HG02870 (cell line): ENCODE measurements around the gene FAM118A.
"Not testable (repeated sequence)": the region's sequence is repeated elsewhere in the genome, so short reads cannot be mapped to it uniquely, and the experiment has no call there.

Source experiments
- ATAC-seq: cut with Tn5 transposase; IDR thresholded peaks from one replicate; pipeline ENCODE4 v1.9.1; 2021; ENCODE audit warnings: mild to moderate bottlenecking, moderate library complexity; ENCODE audit not compliant: unreplicated experiment

FAM118A gene

DNA sequence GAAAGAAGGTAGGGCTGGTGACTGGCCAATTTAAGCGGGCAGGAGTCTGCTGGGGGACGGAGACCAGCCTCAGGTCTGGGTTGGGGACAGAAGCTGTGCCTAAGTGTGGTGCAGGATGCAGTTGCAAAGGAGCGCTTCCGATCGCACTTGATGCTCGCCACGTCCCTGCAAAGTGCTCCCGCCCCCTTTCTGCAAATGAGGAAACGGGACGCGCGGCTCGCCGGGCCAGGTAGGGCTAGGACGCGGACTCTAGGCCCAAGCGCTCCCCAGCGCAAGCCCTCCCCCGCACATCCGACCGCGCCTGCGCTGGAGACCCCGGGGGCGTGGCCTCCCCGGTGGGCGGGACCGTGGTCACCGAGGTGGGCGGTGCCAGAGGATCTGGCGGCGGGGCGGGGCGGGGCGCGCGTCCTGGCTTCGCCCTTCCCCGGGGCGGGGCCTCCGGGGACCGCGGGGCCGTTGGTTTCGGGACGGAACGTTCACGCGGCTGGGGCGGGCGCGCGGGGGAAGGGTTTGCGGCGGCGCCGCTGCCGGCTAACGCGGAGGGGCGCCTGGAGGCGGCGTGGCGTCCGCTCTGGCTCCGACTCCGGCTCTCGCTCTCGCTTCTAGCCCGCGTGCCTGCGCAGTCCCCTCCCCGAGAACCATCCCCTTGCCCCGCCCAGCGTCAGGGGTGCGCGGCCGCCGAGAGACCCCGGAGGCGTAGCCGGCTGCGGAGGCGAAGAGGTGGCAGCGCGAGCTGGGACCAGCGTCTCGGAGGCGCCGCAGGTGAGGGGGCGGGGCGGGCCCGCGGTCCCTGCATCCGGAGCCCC is at the start of gene FAM118A:
TSS of gene FAM118A (plus strand) at position 513 of the 806 bp plus-strand sequence. CDS start 12,446 bp downstream, outside the sequence.
- peak; percentile 73 for ATAC-seq

DNA sequence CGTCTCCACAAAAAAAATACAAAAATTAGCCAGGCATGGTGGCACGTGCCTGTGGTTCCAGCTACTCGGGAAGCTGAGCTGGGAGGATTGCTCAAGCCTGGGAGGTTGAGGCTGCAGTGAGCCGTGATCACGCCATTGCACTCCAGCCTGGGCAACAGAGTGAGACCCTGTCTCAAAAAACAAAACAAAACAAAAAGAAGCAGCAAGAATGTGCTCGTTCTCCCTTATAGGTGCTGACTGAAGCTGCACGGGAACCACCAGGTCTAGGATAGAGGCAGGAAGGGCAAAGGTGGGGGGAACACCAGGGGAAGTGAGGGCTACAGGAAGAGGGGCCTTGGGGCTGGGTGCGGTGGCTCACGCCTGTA is 49.4 kb upstream of the FAM118A start:
- not testable (repeated sequence) for ATAC-seq

DNA sequence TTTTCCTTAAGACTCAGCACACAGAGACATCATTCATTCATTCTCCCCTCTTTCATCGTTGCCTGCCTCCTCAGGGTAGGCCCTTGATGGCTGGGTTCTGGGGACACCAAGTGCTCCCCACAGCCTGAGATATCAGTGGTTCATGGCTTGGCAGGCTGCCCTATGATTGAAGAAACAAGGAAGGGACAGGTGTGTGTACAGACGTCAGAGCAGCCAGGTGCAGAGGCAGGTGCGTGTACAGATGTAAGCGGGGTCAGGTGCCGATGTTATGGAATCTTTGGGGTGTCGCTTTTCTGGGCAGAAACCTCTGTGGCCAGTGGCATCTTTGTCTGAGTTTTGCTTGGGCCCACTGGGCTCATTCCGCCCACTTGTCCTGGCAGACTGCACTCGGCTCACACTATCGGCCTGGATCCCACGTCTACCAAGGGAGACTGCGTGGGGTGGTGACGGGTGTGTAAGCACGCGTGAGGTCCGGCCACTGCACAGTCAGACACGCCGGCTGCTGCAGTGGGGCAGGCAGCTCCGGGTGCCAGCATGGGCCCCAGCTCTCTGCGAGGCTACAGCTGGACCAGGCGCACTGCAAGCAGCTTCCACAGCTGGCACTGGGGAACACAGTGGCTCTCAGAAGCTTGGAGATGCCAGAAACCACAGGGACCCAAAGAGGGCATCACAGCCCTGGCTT is 48.2 kb upstream of the FAM118A start:
- no peak for ATAC-seq

DNA sequence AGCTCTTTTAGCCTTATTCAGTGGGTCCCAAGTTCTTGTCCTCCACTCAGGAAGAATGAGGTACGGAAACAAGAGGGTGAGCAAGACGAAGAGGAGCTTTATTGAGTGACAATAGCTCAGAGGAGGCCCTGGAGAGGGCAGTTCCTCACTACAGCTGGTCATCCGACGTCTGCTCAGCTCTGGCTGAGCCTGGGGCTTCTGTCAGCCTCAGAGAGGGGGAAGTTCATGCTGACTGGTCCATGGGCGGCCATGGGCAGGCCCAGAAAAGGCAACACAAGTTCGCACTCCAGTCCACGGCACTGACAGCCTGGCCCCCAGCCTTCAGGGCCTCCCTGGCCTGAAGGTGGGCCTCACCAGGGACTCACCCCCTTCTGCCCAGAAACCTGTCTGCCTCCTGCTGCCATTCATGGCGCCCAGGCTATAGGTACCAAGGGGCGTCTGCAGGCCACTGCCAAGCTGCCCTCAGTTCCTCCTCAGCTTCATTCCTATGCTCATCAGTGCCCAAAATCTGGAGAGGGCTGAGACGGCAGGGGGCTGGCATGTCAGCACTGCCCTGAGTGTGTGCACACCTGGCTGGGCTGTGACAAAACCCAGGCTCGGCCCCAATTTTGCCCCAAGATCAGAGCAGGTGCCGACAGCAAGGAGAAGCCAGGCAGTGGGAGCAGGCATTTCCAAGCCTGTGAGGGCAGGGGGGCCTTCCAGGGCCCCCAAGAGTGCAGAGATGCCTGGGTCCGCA is 47.4 kb upstream of the FAM118A start:
- ATAC-seq, result no peak

DNA sequence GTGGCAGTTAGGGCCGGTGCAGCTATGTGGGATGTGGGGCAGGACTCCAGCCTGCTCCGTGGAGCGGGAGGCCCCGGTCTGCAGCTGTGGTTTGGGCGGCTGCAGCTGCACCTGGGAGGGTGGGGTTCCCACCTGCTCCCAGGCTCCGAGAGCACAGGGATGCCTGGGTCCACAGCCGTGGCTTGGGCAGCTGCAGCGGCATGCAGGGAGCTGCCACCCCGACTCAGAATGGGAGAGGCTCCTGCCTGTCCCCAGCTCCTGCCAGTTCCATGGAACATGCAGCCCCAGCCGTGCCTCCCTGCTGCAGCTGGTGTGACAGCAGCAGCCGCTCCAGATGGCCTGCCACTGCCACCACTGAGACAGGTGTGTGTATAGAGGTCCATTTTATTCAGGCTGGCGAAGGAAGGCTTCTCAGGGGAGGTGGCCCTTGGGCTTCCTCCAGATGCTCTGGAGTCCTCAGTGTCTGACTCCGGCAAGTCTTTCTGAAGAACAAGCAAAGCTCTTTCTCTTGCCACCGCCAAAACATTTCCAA is 46.7 kb upstream of the FAM118A start:
- peak; percentile 19 for ATAC-seq

DNA sequence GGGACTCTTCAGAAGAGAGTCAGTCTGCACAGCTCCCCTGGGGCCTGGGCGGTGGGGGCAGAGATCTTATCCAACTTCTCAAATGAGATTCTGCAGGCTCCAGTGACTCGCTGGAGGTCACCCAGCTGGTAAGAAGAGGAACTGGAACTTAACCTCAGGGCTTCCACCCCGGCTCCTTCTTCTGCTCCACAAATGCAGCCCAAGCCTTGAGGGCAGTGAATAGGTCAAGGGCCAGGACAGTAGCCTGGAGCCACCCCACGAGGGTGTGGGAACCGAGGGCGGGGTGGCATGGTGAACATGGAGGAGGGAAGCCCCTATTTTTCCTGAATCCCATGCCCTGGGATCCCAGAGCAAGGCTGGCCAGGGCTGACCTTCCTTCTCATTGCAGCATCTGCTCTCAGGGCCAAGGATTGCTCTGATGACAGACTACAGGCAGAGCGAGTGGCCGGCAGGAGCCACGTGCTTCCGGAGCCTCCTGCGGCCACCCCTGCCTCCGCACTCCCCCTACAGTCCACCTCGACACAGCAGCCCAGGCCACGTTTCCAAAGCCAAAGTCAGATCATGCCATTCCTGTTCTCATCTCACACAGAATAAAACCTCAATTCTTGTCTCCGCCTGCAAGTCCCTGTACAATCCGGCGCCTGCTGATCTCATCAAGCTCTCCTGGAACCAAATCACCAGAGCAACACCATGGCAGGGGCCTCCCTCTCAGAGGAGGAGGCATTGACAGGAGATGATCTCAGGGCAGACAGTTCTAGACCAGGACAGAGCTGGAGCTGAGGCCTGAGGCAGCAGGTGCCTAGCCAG is 46.1 kb upstream of the FAM118A start:
- ATAC-seq, result peak; percentile 67

DNA sequence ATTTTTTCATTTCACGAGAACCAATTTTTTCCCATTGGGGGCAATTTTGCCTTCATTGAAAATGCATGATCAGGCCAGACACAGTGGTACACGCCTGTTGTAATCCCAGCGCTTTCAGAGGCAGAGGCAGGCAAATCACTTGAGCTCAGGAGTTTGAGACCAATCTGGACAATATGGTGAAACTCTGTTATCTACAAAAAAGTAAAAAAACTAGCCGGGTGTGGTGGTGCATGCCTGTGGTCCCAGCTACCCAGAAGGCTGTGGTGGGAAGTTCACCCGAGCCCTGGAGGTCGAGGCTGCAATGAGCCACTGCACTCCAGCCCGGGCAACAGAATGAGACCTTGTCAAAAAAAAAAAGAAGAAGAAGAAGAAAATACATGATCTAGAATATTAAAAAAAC is 44.2 kb upstream of the FAM118A start:
- no peak for ATAC-seq

DNA sequence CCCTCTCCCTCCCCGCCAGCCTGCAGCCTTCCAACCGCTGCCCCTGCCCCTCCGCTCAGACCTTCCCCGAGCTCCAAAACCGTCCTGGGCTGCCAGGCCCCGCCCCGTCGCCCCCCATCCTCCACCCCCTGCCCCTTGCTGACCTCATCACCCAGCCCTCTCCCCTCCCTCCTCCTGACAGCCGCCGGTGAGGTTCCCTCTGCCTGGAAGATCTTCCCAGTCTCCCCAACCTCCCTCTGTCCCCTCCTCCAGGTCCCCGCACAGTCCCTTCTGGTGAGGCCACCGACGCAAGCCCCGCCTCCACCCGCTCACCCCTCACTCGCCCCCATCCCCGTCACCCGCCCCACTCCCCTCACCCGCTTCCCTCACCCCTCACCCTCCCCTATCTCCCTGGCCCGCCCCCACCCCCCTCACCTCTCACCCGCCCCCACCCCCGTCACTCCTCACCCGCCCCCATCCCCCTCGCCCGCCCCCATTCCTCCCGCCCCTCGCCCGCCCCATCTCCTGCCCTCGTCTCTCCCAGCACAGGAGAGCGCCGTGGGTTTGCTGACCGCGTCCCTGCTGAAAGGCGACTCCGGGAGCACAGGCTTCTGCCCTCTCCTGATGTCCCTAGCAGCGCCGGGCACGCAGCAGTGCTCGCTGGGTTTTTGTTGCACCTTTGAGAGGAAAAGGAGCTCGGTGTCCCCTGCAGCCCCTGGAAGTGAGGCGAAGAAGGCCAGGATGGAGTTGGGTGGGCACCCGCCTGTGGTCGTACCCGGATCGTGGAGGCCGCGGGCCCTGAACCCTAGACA is 41.4 kb upstream of the FAM118A start:
- no peak for ATAC-seq

DNA sequence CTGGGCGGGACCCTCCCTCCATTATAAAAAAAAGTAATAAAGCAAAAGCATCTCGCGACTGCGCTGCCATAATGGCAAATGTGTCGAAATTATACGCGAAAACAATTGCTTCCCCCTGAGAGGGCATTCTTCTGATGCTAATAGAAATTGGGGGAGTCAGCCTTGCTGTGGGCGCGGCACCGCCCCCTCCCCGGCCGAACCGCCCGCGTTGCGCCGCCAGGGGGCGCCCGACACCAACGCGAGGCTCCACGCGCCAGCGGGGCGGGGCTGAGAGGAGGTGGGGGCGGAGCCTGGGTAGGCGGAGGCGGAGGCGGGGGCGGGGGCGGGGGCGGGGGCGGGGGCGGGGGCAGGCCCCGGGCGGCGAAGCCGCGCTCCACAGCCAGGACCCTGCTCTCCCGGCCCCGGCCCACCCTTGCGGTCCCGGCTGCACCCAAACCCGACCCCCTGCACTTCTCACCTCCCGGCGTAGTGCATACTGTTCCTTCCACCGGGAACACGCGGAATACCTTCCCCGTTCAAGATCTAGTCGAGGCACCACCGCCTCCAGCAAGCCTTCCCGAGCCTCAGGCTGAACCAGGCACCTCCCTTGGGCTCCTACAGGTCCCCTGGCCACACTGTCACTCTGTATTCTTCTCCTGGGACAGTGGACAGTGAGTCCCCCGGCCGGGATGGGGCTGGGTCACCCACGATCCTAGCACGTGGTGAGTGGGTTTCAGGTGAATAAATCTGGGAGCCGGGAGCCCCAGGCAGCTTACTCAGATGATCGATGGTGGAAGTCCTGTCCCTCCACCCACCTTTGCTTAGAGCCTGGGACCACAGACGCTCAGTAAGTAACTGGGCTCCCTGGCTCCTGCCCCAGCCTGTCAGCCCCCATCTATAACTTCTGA is 40.5 kb upstream of the FAM118A start:
- ATAC-seq, result no peak

DNA sequence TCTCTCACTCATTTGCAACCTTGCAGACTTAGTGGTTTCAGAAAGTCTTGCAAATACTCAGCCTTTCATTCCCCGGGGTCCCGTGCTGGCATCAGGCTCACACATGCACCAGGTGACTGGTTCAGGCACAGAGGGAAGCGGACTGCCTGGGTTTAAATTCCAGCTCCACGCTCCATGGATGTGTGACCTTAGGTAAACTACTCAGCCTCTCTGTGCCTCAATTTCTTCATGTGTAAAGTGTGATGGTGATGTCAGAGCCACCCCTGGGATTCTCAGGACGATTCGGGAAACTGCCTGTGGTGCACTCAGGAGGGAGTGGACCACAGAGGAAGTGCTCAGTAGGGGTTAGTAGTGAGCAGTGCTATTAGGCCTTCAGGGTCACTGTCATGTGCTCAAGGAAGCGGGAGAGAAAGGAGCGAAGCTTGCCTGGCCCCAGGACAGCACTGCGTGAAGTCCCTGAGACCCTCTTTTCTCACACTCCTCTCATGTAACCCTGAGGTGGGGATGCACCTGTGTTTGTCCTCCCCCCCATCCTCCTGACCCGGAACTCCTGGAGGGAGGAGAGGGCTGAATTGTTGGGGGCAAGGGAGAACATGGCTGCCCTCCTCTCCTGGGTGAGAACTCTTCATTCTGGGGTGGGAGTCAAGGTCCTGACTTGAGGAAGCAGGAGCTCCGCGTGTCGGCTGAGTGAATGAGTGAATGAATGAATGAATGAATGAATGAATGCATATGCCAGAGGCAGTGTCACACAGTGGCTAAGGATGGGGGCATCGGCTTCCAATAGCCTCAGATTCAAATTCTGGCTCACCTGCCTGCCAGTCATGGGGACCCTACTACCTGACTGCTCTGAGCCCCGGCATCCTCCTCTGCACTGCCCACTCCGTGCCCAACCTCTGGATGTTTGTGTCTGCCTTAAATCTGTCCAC is 39.4 kb upstream of the FAM118A start:
- no peak for ATAC-seq

DNA sequence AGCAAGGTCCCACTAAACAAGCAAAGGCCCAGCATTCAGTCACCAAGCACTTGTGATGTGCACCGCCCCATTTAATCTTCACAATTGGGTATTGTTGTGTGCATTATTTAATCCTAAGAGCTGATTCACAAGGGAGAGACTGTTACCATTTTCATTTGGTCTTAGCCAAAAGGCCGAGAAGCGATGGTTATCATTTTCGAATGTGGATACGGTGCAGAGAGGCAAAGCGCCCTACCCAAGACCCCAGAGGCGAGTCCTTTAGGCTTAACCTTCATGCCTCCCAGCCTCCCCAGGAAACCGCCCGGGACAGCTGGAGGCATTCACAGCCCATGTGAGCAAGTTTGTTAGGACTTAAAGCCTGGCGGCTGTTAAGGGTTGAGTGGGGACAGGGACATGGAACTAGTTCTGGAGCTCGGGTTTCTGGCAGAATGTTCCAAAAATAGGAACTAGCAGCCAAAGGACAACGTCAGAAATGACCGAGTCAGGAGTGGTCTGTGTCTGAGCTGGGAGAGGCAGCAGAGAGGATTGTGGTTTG is 38.0 kb upstream of the FAM118A start:
- ATAC-seq, result no peak

DNA sequence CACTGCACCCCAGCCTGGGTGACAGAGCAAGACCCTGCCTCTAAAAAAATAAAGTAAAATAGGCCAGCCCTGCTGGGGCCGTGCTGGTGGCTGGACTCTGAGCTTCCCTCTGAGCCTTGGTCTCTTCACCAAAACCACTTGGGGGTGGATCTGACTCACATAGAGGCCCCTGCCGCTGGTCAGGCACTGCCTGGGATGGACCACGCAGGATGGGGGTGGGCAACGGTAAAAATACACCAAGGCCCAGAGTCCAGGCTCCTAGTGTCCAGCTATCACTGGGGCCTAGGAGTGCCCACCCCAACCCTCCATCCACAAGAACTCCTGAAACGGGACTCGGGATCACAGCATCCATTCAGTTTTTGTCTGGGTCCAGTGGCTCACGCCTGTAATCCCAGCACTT is 37.2 kb upstream of the FAM118A start:
- ATAC-seq, result no peak

DNA sequence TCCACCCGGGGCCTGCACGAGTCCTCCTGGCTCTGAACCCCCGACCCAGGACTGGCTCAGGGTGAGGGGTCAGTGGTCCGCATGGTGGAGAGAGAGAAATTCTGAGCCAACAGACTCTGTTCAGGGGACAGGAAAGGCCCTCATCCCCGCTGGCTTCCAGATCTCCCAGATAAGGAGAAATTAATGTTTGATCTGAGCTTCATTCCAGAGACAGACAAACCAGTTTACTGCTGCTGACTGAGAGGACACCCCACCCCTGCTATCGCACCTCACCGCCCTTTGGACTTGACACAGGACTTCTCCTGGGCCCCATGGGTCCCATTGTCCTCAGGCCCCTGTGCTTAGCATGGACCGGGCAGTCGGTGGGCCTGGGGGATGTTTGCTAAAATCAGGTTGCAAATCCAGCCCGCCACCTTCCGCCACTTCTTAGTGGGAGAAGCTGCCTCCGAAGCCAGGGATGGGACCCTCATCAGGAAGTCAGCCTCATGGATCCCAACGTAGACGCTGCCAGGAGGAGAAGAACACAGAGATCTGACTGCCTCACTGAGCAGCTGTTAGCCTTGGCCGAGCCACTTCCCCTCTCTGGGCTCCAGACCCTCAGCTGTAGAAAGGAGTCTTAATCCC is 36.2 kb upstream of the FAM118A start:
- no peak for ATAC-seq

DNA sequence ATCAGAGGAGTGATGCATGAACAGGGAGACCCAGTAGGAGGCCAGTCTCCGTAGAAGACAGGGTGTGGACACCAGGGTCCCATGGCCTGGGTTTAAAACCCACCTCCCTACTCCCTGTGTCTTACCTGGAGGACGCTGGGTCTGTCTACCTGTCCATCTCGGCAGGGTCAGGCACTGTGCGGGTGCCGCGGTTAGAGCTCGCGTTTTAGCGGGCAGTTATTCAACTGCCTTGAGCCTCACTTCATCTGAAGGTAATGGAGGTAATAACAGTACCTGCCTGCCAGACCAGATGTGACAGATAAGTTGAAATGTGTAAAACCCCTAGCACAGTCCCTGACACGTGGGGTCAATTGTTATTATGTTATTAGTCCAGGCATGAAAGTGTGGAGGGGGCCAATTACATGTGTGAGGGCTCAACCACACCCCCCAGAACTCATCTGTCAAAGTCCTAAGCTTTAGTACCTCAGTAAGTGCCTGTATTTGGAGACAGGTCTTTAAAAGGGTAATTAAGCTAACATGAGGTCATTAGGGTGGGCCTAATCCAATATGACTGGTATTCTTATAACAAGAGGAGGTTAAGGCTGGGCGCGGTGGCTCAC is 33.1 kb upstream of the FAM118A start:
- ATAC-seq, result no peak

DNA sequence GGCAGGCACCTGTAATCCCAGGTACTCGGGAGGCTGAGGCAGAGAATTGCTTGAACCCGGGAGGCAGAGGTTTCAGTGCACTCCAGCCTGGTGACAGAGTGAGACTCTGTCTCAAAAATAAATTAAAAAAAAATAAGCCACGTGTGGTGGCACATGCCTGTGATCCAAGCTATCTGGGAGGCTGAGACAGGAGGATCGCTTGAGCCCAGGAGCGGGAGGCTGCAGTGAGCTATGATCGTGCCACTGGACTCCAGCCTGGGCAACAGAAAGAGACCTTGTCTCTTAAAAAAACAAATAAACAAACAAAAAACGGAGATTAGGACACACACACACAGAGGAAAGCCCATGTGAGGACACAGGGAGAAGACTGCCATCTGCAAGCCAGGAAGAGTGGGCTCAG is 32.0 kb upstream of the FAM118A start:
- ATAC-seq, result not testable (repeated sequence)

DNA sequence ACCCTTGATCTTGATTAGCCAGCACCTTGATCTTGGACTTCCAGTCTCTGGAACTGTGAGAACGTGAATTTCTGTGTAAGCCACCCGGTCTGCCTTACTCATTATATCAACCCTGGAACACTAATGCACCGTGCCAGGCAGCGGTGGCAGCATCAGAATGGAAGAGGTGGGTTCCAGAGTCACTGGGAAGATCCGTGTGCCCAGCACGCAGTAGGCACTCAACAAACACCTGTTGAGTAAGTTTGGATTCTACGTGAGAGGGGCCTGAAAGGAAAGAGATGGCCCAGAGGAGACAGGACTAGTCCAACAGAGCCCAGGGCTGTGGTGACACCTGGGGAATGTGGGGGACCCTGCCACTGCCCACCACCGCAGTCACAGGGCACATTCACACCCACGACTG is 31.6 kb upstream of the FAM118A start:
- no peak for ATAC-seq

DNA sequence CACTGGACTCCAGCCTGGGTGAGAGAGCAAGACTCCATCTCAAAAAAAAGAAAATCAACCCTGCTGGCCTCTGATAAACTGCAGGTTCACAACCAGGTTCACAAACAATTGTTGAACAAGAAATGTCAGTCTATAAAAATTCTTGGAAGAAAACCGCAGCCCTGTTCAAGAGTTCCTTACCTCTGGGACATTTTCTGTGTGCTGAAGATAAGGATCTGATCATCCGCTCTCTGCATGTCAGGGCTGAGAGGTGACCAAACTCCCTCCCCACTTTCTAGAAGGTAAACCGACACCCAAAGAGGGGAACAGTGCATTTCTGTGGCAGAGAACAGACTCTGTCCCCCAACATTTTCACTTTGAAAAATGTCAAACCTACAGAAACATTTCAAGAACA is 29.1 kb upstream of the FAM118A start:
- ATAC-seq, result no peak
